OCI-LY7 (cell line): ENCODE measurements around the gene TTC38. TPM values are rescaled to one million over a fixed set of nuclear protein-coding genes. Genes with fewer than 3 reads are reported as not detected.

Experiments used
- BruUV-seq: library from RNA; stranded (reverse); fragments of 400-500 nt; replicated peaks from 2 replicates; lab custom pipeline; 2021; lab: Mats Ljungman, UMichigan
- CTCF ChIA-PET: fragments of 300-600 bp; sonication (Branson Sonifier 250); formaldehyde crosslinking; loops from one replicate; lab custom pipeline; 2022; ENCODE audit warnings: antibody characterized with exemption; ENCODE audit not compliant: unreplicated experiment; lab: Charles Lee
- POLR2A ChIA-PET: fragments of 300-600 bp; sonication (Branson Sonifier 250); formaldehyde crosslinking; loops from one replicate; lab custom pipeline; 2022; ENCODE audit warnings: antibody characterized with exemption; lab: Charles Lee
- DNase-seq: peaks from one replicate; pipeline ENCODE4 v3.0.0-alpha.2; 2015; ENCODE audit warnings: low spot score
- H2AFZ ChIP-seq: fragments of 200-600 bp; sonication (generic), shearing (Covaris generic); 2 replicates; pipeline ENCODE4 v1.6.1; 2014; ENCODE audit warnings: mild to moderate bottlenecking, antibody characterized with exemption, low read length, moderate library complexity
- H3K27ac ChIP-seq: fragments of 200-600 bp; sonication (generic); 2 replicates; pipeline ENCODE4 v1.5.1; 2014; ENCODE audit warnings: mixed run types, low read depth, mild to moderate bottlenecking, moderate library complexity, low read length, inconsistent platforms; ENCODE audit not compliant: poor library complexity, severe bottlenecking
- H3K36me3 ChIP-seq: fragments of 200-600 bp; sonication (generic); 2 replicates; pipeline ENCODE4 v1.6.1; 2014; ENCODE audit warnings: mild to moderate bottlenecking, antibody characterized with exemption, low read length, moderate library complexity, mixed read lengths; ENCODE audit not compliant: insufficient read depth
- H3K4me1 ChIP-seq: fragments of 200-600 bp; sonication (generic); 2 replicates; pipeline ENCODE4 v1.5.1; 2014; ENCODE audit warnings: mild to moderate bottlenecking, low read length; ENCODE audit not compliant: insufficient read depth, poor library complexity, severe bottlenecking
- H3K4me2 ChIP-seq: fragments of 200-600 bp; sonication (generic); 2 replicates; pipeline ENCODE4 v1.6.1; 2014; ENCODE audit warnings: mild to moderate bottlenecking, low read length
- H3K4me3 ChIP-seq: fragments of 200-600 bp; sonication (generic); 2 replicates; pipeline ENCODE4 v1.5.1; 2014; ENCODE audit warnings: mild to moderate bottlenecking, low read depth, low read length; ENCODE audit not compliant: poor library complexity, severe bottlenecking
- H3K79me2 ChIP-seq: fragments of 200-600 bp; sonication (generic); 2 replicates; pipeline ENCODE4 v1.6.1; 2016; ENCODE audit warnings: low read depth, mild to moderate bottlenecking, low read length, moderate library complexity, mixed read lengths; ENCODE audit not compliant: insufficient read depth
- H3K9me2 ChIP-seq: fragments of 200-600 bp; sonication (generic); 2 replicates; pipeline ENCODE4 v1.6.1; 2016; ENCODE audit warnings: mild to moderate bottlenecking, low read length, mixed read lengths; ENCODE audit not compliant: insufficient read depth
- H3K9me3 ChIP-seq: fragments of 200-600 bp; sonication (generic); 2 replicates; pipeline ENCODE4 v1.6.1; 2014; ENCODE audit warnings: mild to moderate bottlenecking, mixed run types, low read length, mixed read lengths
- H4K20me1 ChIP-seq: fragments of 200-600 bp; sonication (generic); 2 replicates; pipeline ENCODE4 v1.6.1; 2014; ENCODE audit warnings: mild to moderate bottlenecking, antibody characterized with exemption, low read length, moderate library complexity, mixed read lengths; ENCODE audit not compliant: insufficient read depth
- EZH2phosphoT487 ChIP-seq: fragments of 200-600 bp; sonication (generic); IDR thresholded peaks from 2 replicates; pipeline ENCODE4 v1.6.1; 2018; ENCODE audit warnings: low read depth, borderline replicate concordance, mild to moderate bottlenecking, mixed run types, antibody characterized with exemption, low read length, moderate library complexity, mixed read lengths
- intact Hi-C: fragments of 100-400 bp; cut with micrococcal nuclease; formaldehyde crosslinking; loops from one replicate; pipeline ENCODE4 v1.10.0; 2022; ENCODE audit not compliant: unreplicated experiment
- total RNA-seq, 2 experiments: library from RNA; depleted of rRNA in 1 of 2; stranded (reverse); fragments of >200 nt in 1 of 2; shearing (Covaris generic) in 1 of 2; gene quantifications; 2 replicates each; pipeline ENCODE4 v1.2.3, GENCODE V29; 2014 to 2022
- TF ChIP-seq, protein P1 (sequence below): fragments of 200-600 bp; sonication (generic); conservative IDR thresholded peaks from 2 replicates; pipeline ENCODE4 v1.5.1; 2014; ENCODE audit warnings: mild to moderate bottlenecking, antibody characterized with exemption, low read length, moderate library complexity, mixed read lengths

Gene TTC38
- total RNA-seq, 2 experiments from 2014 or later, result 0.44 to 2.7 TPM

DNA sequence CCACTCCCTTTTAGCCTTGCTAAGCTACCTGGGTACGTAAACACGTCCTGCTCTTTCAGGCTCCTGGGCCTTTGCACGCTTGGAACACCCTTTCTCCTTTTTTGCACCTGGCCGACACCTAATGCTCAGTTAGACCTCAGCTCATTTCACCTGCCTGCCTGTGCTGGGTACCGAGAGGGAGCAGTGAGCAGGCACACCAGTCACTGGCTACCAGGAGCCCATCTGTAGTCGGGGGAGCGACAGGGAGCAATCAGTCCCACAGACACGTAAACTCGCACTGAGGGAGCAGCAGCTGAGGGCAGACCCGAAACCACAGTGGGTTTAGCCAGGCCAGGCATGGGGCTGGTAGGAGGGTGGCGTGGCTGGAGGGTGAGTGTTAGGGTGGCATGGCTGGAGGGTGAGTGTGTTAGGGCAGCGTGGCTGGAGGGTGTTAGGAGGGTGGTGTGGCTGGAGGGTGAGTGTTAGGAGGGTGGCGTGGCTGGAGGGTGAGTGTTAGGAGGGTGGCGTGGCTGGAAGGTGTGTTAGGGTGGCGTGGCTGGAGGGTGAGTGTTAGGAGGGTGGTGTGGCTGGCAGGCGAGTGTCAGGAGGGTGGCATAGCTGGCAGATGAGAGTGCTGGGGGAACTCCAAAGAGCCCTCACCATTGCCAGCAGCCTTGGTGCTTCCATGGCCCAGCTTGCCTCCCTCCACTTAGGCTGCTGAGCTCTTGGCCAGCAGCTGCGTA lies 22.5 kb downstream of the TTC38 start:
- intact Hi-C loops, result loop anchor here (10.0 kb wide), 1 partner anchor 255 kb away; no protein-coding TSS in a partner anchor
- ChIA-PET CTCF (interaction anchor here (0.6 kb wide), 1 partner anchor 165 kb away, joined by 3 read pairs; no protein-coding TSS in a partner anchor), POLR2A (no interaction called here)
- H3K36me3 ChIP-seq, result no peaks in the 10 kb centered on the region
- no peaks in the 10 kb centered on the region for H4K20me1 ChIP-seq
- no peaks in the 10 kb centered on the region for H3K9me2 ChIP-seq
- no peak for DNase-seq
- TF ChIP-seq, protein P1, sequence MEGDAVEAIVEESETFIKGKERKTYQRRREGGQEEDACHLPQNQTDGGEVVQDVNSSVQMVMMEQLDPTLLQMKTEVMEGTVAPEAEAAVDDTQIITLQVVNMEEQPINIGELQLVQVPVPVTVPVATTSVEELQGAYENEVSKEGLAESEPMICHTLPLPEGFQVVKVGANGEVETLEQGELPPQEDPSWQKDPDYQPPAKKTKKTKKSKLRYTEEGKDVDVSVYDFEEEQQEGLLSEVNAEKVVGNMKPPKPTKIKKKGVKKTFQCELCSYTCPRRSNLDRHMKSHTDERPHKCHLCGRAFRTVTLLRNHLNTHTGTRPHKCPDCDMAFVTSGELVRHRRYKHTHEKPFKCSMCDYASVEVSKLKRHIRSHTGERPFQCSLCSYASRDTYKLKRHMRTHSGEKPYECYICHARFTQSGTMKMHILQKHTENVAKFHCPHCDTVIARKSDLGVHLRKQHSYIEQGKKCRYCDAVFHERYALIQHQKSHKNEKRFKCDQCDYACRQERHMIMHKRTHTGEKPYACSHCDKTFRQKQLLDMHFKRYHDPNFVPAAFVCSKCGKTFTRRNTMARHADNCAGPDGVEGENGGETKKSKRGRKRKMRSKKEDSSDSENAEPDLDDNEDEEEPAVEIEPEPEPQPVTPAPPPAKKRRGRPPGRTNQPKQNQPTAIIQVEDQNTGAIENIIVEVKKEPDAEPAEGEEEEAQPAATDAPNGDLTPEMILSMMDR, result no peak
- no peak overlapping the region for H3K4me2 ChIP-seq
- peaks cover 47% of the 10 kb centered on the region for H3K4me1 ChIP-seq
- H3K4me3 ChIP-seq, result no peak overlapping the region
- no peaks in the 10 kb centered on the region for H3K79me2 ChIP-seq
- no peaks in the 10 kb centered on the region for H3K9me3 ChIP-seq
- H3K27ac ChIP-seq, result no peak overlapping the region
- no peak overlapping the region for H2AFZ ChIP-seq
- no TSS peak for BruUV-seq

DNA sequence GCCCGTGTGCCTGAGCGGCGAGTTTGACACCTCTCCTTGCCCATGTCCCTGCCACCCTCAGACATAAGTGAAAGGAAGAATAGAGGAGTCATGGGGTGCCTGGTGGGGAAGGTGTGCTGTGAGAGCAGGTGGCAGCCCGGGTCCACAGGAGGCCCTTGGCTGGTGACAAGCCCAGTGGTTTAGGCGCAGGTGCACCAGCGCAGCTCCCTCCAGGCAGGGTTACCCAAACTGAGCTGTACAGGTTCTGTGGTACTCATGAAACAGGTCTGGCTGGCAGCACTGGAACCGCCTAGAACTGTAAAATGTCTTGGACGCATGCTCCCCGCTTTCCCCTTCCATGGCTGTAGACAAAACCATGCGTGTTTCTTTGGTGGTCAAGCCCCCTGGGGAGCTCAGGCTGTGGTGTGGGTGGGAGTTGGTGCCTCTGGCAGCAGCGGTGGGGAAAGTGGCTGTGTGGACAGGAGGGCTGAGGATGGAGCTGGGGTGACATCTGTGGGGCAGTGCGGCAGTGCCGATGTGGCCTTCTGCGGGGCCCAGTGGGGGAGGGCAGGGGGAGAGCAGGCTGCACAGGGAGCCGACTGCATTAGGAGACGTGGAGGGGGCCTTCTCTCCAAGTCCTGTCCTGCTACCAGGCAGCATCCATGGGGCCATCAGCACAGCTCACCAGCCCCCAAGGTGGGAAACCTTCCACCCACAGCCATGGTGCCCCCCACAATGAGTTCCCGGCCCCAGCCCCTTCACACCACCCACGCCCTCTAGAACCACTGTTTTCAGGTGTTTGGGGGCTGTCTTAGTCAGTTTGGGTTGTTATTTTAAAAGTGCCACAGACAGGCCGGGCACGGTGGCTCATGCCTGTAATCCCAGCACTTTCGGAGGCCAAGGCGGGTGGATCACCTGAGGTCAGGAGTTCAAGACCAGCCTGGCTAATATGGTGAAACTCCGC lies 23.3 kb downstream of the TTC38 start:
- no peaks in the 10 kb centered on the region for H3K9me2 ChIP-seq
- BruUV-seq, result no TSS peak
- H3K27ac ChIP-seq, result no peak overlapping the region
- peaks cover 54% of the 10 kb centered on the region for H3K4me1 ChIP-seq
- H2AFZ ChIP-seq, result no peak overlapping the region
- intact Hi-C loops, result loop anchor here (10.0 kb wide), 1 partner anchor 256 kb away; no protein-coding TSS in a partner anchor
- H3K36me3 ChIP-seq, result no peaks in the 10 kb centered on the region
- no peaks in the 10 kb centered on the region for H4K20me1 ChIP-seq
- no peak overlapping the region for H3K4me2 ChIP-seq
- DNase-seq, result no peak
- no peaks in the 10 kb centered on the region for H3K79me2 ChIP-seq
- no peak for TF ChIP-seq EZH2phosphoT487
- TF ChIP-seq, protein P1, result no peak
- ChIA-PET CTCF (interaction anchor here (0.6 kb wide), 1 partner anchor 166 kb away, joined by 3 read pairs; no protein-coding TSS in a partner anchor), POLR2A (no interaction called here)
- no peak overlapping the region for H3K4me3 ChIP-seq
- no peaks in the 10 kb centered on the region for H3K9me3 ChIP-seq
